Thymus (tissue), 11 donors: ENCODE data around the gene NDUFAF8. TPM values are rescaled to one million over a fixed set of nuclear protein-coding genes. Genes with fewer than 3 reads are reported as not detected.

Experiments used
- DNase-seq, 9 donors: peaks; one replicate each; pipeline ENCODE4 v3.0.0-alpha.2; 2013; ENCODE audit warnings: low spot score in 9 of 9, low read depth in 6 of 9, missing footprints in 1 of 9
- H3K27ac ChIP-seq, 2 donors: one replicate each; pipeline ENCODE4 v1.5.1; 2013; ENCODE audit warnings: control low read depth in 1 of 2, low read depth in 1 of 2, low read length in 1 of 2, mild to moderate bottlenecking in 1 of 2, moderate library complexity in 1 of 2
- H3K27me3 ChIP-seq, 2 donors: one replicate each; pipeline ENCODE4 v1.5.1; 2013; ENCODE audit warnings: low read length in 1 of 2; ENCODE audit not compliant: control insufficient read depth in 2 of 2, insufficient read depth in 1 of 2
- H3K36me3 ChIP-seq, 2 donors: one replicate each; pipeline ENCODE4 v1.5.1; 2013; ENCODE audit warnings: low read length in 1 of 2, mild to moderate bottlenecking in 1 of 2, moderate library complexity in 1 of 2; ENCODE audit not compliant: control insufficient read depth in 2 of 2, insufficient read depth in 2 of 2
- H3K4me1 ChIP-seq, 2 donors: one replicate each; pipeline ENCODE4 v1.5.1; 2013; ENCODE audit warnings: low read length in 2 of 2; ENCODE audit not compliant: control insufficient read depth in 2 of 2, insufficient read depth in 2 of 2
- H3K4me3 ChIP-seq, 2 donors: one replicate each; pipeline ENCODE4 v1.5.1; 2013; ENCODE audit warnings: low read length in 2 of 2, control low read depth in 1 of 2, mild to moderate bottlenecking in 1 of 2
- H3K9me3 ChIP-seq, 2 donors: one replicate each; pipeline ENCODE4 v1.5.1; 2013; ENCODE audit warnings: low read length in 1 of 2, mild to moderate bottlenecking in 1 of 2; ENCODE audit not compliant: control insufficient read depth in 2 of 2, insufficient read depth in 1 of 2
- WGBS: extraction: QIAGEN DNeasy Blood & Tissue Kit; methylation state at CpG from one replicate; pipeline ENCODE4 v1.1.7; 2013; 5-methylcytosine and 5-hydroxymethylcytosine counted together
- polyA plus RNA-seq: library from polyadenylated mRNA; stranded (reverse); fragments of 200-250 nt; gene quantifications from one replicate; pipeline ENCODE4 v1.2.3, GENCODE V29; 2013
- total RNA-seq: library from RNA; stranded (reverse); fragments of 120-200 nt; gene quantifications from one replicate; pipeline ENCODE4 v1.2.4, GENCODE V29; 2013
- donor health status: healthy.

NDUFAF8 gene
- total and polyA plus RNA-seq, 2 donors = 47.1 to 101 TPM

DNA sequence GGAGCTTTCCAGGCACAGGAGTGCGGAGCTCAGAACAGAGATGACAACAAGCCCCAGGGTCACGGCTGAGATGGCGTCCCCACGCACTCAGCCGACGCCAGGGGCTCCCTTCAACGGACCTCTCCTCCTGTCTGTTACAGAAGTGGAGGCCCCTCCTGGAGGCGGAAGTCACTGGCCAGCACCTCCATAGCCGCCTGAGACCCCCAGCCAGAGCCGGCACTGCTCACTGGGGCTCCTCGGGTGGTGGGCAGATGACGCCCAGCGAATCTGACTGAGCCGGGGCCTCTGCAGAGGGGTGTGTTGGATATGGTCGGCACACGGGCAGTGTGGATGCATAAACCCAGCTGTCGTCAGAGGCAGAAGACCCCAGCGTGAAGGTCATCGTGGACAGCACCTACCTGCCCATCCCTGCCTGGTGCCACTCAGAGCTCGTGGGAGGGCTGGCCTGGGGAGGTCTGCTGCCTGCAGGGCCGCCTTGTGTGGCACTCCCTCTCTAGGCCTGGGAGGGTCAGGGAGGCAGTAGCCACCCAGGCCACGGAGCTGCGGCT is 20.0 kb downstream of the NDUFAF8 start:
- WGBS = 97% methylated on average over 23 of the region's 23 CpGs
- Histone ChIP-seq H3K4me3 (no peak overlapping the region), H3K27ac (no peak overlapping the region), H3K27me3 (no peaks in the 10 kb centered on the region), H3K4me1 (peaks cover 0 to 6% of the 10 kb centered on the region in 2 donors), H3K36me3 (peaks cover 64 to 91% of the 10 kb centered on the region in 2 donors), H3K9me3 (peaks cover 0 to 3% of the 10 kb centered on the region in 2 donors)
- DNase-seq = no peak

DNA sequence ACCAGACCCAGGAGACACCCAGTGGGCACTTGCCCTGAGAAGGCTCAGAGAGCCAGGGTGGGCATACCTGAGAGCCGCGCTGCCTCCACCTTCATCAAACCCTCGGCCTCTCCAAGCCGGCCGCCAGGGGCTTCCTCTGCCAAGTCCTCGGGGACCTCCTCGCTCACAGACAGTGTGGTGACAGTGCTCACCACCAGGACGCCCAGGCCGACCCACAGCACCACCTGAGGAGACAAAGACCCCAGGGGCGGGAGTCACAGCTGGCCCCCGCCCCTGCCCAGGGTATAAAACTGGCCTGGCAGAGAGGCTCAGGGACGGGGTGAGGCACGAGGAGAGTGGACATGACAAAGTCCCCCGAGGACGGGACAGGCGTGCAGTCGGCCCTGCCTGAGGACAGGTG is 21.1 kb downstream of the NDUFAF8 start:
- Histone ChIP-seq H3K9me3 (peaks cover 0 to 3% of the 10 kb centered on the region in 2 donors), H3K27me3 (no peaks in the 10 kb centered on the region), H3K4me1 (no peaks in the 10 kb centered on the region), H3K36me3 (peaks cover 70 to 97% of the 10 kb centered on the region in 2 donors), H3K4me3 (no peak overlapping the region), H3K27ac (no peak overlapping the region)
- WGBS = 96% methylated on average over 17 of the region's 17 CpGs
- no peak for DNase-seq

DNA sequence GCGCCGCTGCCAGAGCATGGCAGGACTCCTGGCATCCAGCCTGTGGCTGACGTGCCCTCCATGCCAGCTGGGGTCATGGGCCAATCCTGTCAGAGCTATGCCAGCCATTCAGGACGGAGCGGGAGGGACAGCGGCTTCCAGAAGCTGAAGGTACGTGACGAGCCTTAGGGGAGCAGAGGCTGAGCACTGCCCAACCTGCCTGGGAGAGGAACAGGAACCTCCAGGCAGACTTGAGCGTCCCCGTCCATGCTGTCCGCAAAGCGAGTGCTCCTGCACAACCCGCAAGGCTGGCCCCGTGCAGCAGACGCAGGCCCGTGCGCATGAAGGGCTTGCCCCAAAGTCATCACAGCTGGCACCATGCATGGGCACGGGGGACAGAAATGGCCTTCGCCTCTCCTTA is 21.5 kb downstream of the NDUFAF8 start:
- DNase-seq = no peak
- Histone ChIP-seq H3K27ac (no peak overlapping the region), H3K27me3 (no peaks in the 10 kb centered on the region), H3K9me3 (peaks cover 0 to 3% of the 10 kb centered on the region in 2 donors), H3K4me3 (no peak overlapping the region), H3K4me1 (no peaks in the 10 kb centered on the region), H3K36me3 (peaks cover 74 to 98% of the 10 kb centered on the region in 2 donors)
- WGBS = 96% methylated on average over 19 of the region's 19 CpGs

DNA sequence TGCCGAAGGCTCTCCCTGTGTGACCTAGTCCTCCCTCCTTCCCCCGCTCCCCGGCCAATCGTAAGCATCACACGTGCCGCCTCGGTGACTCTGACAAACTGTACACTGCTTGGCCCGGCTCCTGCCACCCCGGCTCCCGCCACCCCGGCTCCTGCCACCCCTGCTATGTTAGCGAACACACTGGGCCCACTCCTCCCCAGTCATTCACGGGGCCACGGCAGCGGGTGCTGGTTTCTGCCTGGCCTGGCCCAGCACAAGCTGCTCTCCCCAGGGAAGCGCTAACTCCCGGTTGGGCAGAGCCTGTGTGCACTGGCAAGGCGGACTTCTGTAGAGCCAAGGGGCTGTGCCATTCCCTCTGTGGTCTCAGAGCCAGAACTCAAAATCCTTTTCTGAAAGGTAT is 22.0 kb downstream of the NDUFAF8 start:
- Histone ChIP-seq H3K4me3 (no peak overlapping the region), H3K36me3 (peaks cover 78 to 100% of the 10 kb centered on the region in 2 donors), H3K27ac (no peak overlapping the region), H3K4me1 (no peaks in the 10 kb centered on the region), H3K27me3 (no peaks in the 10 kb centered on the region), H3K9me3 (peaks cover 0 to 3% of the 10 kb centered on the region in 2 donors)
- no peak for DNase-seq
- 97% methylated on average over 18 of the region's 18 CpGs for WGBS

DNA sequence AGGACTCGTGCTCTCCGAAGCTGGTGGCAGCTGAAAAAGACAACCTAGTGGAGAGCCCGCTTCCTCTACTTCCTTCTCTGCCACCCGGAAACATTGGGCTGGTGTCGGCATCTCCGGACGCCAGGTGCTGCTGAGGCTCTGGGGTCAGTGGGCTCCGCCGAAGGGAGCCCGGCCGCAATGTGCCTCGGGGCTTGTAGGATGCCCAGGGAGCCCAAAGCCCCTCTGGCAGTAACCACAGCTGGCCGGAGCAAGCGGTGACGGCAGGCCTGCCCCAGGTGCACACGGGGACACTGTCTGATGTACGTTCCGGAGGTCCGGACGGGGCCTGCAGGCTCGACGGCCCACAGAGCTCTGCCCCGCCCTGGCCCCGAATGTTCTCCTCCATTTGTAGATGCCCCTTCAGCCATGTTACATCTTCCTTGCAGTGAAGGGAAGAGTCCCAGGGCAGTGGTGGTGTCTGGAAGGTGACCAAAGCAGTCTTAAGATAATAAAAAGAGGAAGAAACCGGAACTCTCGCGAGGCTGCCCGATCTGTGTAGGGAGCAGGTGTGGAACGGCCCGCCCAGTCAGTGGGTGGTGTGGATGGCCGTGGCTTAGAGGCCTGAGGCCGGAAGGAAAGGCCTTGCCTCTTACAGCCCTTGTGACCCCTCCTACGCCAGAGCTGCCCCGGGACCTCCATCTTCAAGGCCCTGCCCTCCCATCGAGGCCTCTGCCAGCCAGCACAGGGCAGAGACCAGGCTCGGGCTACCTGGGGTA is 22.6 kb downstream of the NDUFAF8 start:
- DNase-seq = no peak
- H3K27me3 ChIP-seq = no peaks in the 10 kb centered on the region
- no peak overlapping the region for H3K27ac ChIP-seq
- H3K4me1 ChIP-seq = no peaks in the 10 kb centered on the region
- no peak overlapping the region for H3K4me3 ChIP-seq
- H3K36me3 ChIP-seq = peaks cover 81 to 96% of the 10 kb centered on the region in 2 donors
- H3K9me3 ChIP-seq = peaks cover 0 to 3% of the 10 kb centered on the region in 2 donors
- WGBS = 96% methylated on average over 36 of the region's 36 CpGs

DNA sequence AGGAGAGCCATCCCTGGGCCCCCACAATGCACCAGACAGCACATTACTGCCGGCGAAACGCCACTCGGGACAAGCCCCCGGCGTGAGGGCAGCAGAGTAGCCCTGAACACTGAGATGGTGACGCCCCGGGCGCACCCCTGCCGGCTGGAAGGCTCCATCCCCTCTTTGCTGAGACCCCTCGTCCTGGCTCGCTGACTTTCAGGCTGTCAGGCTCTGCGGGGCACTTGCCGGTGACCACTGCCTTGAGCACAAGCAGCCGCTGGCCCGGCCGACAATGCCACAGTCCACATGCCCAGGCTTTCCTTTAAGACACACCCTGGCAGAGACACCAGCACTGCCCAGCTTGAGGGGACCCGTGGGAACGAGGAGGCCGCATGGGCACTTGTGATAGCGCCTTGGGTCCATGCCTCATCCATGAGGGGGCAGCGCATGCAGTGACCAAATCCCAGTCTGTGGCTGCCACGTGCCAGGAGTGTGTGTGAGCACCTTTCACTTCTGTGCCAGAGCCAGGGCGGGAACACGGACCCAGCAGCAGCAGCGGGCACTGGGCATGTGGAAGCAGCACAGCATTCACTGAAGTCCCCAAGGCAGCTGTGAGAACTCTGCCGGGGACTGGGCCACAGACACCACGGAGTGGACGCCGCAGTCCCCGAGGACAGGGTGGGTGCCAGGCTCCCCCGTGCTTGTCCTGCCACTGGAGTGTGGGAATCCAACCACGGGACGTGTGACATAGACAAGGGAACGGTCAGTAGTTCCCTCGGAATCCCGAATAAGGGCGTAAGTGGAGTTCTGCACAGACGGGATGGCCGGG is 24.5 kb downstream of the NDUFAF8 start:
- Histone ChIP-seq H3K9me3 (peaks cover 0 to 3% of the 10 kb centered on the region in 2 donors), H3K4me1 (no peaks in the 10 kb centered on the region), H3K27ac (no peak overlapping the region), H3K4me3 (no peak overlapping the region), H3K36me3 (peaks cover 77 to 85% of the 10 kb centered on the region in 2 donors), H3K27me3 (no peaks in the 10 kb centered on the region)
- WGBS = 97% methylated on average over 40 of the region's 40 CpGs
- DNase-seq = no peak

DNA sequence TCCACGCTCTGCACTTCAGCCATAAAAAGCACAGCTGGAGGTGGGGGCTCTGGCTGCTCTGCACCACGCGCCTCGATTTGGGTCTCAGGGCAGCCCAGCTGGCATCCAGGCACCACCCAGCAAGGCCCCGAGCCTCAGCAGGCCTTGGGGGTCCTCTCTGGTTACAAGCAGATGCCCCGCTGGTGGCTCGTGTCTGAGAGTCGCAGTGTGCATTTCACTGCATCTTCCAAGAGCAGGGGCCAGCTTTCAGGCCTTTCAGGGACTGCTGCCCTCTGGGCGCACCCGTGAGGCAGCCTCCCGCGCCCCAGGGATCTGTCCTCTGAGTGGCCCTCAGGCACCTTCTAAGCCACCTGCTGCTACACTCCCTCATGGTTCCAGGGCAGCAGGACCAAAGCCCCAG is 25.5 kb downstream of the NDUFAF8 start:
- Histone ChIP-seq H3K36me3 (peaks cover 73 to 80% of the 10 kb centered on the region in 2 donors), H3K4me3 (no peak overlapping the region), H3K4me1 (no peaks in the 10 kb centered on the region), H3K27me3 (no peaks in the 10 kb centered on the region), H3K27ac (no peak overlapping the region), H3K9me3 (peaks cover 0 to 3% of the 10 kb centered on the region in 2 donors)
- WGBS = 99% methylated on average over 12 of the region's 12 CpGs
- no peak for DNase-seq

DNA sequence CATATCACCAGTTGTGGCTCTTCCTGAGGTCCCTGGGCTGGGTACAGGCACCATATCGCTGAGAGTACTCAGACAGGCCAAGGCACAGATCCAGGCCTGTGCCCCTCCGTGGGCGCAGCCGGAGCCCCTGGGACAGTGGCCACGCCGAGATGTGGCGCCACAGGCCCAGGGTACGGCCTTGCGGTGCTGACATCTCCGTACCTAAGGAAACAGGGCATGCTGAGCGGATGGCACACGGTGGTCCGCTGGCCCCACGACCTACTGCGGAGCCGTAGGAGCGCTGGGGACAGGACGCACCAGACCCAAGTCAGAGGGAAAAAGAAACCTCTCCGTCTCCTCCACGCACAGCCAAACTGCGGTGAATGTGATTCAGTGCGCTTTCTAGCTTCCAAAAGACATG is 26.5 kb downstream of the NDUFAF8 start:
- H3K36me3 ChIP-seq = peaks cover 75 to 80% of the 10 kb centered on the region in 2 donors
- peaks cover 0 to 3% of the 10 kb centered on the region in 2 donors for H3K9me3 ChIP-seq
- no peaks in the 10 kb centered on the region for H3K4me1 ChIP-seq
- DNase-seq = no peak
- WGBS = 95% methylated on average over 22 of the region's 22 CpGs
- no peak overlapping the region for H3K27ac ChIP-seq
- no peaks in the 10 kb centered on the region for H3K27me3 ChIP-seq
- H3K4me3 ChIP-seq = no peak overlapping the region
